ENCODE results near the gene RPL11.
"Not testable (repeated sequence)": the region's sequence is repeated elsewhere in the genome, so short reads cannot be mapped to it uniquely, and the experiment has no call there.

RPL11 gene

DNA sequence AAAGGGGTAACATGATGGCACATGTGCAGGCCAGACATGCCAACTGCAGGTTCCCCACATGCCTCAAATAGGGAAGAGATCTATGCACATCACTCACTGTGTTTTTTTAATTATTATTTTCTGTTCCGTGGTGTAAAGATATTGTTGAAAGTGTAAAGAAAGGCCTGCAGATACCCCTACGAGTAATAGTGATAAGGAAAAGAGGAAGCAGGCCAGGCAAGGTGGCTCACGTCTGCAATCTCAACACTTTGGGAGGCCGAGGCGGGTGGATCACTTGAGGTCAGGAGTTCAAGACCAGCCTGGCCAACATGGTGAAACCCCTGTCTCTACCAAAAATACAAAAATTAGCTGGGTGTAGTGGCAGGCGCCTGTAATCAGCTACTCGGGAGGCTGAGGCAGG, 6.4 kb upstream of the RPL11 start:
- not testable (repeated sequence) for DNase-seq (ENCODE audit: low spot score)

DNA sequence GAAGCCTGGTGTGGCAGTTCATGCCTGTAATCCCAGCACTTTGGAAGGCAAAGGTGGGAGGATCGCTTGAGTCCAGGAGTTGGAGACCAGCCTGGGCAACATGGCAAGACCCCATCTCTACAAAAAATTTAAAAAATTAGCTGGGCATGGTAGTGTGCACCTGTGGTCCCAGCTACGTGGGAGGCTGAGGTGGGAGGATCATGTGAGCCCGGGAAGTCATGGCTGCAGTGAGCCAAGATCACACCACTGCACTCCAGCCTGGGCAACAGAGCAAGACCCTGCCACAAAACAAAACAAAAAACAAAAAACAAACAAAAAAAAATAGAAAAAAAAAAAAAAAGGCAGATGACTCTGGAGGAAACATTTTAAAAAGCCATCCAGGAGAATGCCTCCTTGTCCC, 3.9 kb upstream of the RPL11 start:
- not testable (repeated sequence) for DNase-seq (ENCODE audit: low spot score)

DNA sequence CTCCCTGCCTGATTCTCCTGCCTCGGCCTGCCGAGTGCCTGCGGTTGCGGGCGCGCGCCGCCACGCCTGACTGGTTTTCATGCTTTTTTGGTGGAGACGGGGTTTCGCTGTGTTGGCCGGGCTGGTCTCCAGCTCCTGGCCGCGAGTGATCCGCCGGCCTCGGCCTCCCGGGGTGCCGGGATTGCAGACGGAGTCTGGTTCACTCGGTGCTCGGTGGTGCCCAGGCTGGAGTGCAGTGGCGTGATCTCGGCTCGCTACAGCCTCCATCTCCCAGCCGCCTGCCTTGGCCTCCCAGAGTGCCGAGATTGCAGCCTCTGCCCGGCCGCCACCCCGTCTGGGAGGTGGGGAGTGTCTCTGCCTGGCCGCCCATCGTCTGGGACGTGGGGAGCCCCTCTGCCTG, 3.3 kb upstream of the RPL11 start:
- not testable (repeated sequence) for DNase-seq (ENCODE audit: low spot score)

DNA sequence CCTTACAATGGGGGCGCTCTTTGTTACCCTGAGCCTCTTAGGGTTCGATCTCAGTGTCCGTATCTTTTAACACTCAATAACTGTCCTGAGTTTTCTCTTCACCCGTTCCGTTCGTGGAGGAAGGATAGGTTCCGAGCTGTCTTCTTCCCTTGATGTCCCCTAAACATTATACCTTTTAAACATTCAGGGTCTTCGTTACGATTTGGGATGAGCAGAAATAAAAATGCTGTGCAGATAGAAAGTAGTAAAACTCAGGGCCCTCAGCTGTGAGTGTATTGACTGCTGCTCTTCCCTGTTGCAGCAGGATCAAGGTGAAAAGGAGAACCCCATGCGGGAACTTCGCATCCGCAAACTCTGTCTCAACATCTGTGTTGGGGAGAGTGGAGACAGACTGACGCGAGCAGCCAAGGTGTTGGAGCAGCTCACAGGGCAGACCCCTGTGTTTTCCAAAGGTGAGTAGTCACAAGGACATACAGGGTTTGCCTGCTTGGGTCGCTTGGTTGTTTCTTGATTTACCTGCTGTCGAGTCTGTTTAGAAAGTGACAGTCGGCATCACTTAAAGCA, 784 bp downstream of the RPL11 start:
- no peak for DNase-seq (ENCODE audit: low spot score)

DNA sequence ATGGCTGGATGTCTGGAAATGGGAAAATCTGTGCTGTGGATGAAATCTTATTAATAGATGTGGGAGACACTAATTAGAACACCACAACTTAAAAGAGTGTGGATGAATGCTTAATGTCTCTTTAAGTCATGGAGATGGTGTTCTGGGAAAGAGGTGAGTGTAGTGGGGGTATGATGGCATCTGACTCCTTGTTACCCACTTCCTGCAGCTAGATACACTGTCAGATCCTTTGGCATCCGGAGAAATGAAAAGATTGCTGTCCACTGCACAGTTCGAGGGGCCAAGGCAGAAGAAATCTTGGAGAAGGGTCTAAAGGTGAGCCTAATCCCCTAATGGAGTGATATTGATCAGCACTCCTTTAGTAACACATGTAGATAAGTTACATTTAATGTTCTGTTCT, 2.0 kb downstream of the RPL11 start:
- DNase-seq (ENCODE audit: low spot score): no peak

DNA sequence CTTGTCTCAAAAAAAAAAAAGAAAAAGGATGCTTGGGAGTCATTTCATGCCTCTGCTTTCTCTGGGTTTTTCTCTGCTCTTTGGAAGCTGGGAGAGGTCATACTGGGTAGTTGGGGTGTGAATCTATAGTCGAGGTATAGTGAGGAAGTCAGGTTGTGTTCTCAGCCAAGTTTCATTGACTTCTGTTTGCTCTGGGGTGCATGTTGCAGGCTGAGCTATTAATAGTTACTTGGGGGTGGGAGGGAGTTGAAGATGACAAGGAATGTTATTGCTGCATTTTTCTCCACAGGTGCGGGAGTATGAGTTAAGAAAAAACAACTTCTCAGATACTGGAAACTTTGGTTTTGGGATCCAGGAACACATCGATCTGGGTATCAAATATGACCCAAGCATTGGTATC, 2.8 kb downstream of the RPL11 start:
- no peak for DNase-seq (ENCODE audit: low spot score)

DNA sequence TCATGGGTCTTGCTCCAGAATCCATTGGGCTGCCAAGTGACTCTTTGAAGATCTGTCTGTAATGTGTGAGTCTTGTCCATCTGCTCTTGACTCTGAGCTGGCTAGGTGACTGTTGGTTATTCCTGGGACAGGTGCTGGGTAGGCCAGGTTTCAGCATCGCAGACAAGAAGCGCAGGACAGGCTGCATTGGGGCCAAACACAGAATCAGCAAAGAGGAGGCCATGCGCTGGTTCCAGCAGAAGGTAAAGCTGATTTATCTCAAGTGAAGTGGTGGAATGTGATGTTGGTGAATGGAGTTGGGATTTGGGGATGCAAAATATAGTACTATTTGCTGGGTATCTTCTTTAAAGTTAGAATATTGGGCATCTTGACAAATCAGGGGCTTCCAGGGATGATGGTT, 4.1 kb downstream of the RPL11 start:
- no peak for DNase-seq (ENCODE audit: low spot score)

DNA sequence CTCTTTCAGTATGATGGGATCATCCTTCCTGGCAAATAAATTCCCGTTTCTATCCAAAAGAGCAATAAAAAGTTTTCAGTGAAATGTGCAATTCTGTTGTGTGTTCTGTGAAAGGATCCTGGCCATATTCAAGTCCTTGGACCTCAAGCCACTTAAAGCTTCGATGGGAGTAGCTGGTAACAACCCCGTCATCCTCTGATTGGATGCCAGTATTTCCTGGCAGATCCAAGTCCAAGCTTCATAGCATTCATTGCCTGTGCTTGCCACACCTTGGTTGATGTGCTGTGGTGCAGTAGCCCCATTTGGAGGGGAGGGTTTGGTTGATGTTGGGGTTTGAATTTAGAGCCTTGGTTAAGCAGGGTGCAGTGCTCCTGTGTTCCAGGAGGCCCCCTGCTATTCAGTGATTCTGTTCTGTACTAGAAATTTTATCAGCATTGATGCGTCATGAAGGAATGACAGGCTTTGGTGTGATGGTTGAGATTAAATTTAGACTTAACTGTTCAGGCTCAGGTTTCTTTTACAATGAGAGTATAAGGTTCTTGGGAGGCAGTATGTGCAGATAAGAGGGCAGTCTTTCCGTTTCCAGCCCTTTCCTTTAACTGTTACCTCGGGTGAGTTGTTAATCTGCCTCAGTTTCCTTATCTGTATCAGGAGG, 4.9 kb downstream of the RPL11 start:
- no peak for DNase-seq (ENCODE audit: low spot score)

DNA sequence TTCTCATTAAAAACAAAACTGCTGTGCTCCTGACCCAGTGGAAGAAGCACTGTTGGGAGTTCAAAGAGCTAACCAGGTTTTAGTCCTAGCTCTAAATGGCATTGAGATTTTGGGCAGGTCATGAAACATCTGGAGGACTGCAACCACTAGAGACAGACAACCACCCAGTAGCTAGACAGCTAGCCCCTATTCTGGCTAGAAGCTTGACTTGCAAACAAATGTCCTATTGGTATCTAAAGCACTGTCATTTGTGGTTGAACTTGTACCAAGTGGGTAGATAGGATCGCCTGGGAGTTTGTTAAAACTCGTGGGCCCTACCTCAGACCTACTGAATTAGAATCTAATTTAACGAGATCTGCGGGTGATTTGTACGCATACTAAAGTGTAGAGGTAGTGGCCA, 6.9 kb downstream of the RPL11 start:
- DNase-seq (ENCODE audit: low spot score): no peak

DNA sequence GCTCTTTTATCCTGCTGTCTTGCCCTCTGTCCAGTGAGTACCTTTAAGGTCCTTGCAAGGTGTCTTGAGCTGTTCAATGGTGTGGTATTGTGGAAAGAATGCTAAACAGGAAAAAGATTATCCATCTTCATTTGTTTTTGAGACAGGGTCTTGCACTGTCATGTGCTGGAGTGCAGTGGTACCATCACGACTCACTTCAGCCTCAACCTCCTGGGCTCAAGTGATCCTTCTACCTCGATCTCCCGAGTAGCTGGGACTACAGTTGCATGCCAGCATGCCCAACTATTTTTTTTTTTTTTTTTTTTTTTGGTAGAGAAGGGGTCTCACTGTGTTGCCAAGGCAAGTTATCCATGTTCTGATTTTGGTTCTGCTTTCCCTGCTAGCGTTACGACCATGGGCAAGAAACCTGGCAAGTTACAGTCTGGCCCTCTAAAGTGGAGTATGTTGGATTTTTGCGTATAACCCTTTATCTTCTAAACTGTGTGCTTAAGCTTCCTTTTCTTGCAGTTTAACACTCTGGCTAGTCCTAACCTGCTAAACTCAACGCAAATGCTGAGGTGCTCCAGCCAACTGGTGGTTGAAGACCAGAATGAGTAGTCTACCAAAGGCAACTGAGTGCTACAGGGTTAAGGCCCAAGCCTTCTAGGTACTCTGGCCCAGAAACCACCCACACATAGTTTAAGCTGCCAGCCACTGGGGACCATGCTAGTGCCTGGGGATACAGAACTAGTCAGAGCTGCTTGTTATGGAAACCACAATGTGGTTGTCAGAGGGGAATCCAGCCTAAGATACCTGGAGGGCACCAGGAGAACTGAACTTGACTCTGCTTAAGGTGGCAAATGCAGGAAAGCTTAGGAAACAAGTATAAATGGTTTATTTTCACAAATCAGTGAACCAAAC, 7.9 kb downstream of the RPL11 start:
- no peak for DNase-seq (ENCODE audit: low spot score)

DNA sequence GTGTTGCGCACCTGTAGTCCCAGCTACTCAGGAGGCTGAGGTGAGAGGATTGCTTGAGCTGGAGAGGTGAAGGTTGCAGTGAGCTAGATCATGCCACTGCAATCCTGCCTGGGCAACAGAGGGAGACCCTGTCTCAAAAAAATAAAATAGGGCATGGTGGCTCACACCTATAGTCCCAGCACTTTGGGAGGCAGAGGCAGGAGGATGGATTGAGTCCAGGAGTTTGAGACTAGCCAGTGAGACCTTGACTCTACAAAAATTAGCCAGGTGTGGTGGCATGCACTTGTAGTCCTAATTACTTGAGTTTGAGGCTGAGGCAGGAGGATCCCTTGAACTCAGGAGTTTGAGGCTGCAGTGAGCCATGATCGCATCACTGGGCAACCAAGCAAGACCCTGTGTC, 9.7 kb downstream of the RPL11 start:
- DNase-seq (ENCODE audit: low spot score): no peak

DNA sequence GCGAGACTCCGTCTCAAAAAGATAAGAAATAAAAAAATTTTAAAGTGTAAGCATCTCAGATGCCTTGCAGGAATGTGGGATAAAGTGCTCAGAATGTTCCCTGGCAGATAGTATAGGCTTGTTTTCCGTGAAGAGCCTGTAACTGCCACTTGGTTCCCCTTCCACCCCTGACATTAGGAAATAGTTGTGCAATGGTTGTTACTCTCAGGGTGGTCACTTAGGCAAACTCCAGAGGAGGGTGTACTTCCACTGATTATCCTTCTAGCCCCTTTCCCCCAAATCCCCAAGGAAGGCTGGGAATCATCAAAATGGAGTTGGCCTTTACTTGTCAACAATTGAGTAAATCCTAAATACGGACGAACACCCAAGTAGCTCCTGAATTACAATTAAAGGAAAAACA, 10.4 kb downstream of the RPL11 start:
- no peak for DNase-seq (ENCODE audit: low spot score)

DNA sequence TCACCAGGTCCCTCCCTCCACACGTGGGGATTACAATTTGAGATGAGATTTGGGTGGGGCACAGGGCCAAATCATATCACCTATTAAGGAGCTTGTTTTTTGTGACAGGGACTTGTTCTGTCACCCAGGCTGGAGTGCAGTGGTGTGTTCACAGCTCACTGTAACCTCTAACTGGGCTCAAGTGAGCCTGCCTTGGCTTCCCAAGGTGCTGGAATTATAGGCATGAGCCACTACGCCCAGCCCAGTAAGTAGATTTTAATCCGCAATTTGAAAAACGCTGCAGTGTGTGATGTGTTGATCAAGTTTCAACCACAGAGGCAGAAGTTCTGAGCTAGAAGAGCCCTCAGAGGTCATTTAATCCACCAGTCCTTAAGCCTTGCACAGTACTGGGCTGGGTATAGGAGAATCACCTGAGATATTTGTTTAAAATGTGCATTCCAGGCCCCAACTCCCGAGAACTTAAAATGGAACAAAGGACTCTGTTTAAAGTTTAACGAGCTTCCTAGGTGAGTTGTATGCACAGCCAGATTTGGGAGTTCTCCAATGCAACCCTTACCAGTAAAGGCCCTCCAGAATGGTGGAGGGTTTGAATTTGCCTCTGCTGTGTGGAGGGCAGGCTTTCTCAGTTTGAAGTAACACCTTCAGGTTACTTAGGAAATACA, 13.4 kb downstream of the RPL11 start:
- DNase-seq (ENCODE audit: low spot score): no peak

DNA sequence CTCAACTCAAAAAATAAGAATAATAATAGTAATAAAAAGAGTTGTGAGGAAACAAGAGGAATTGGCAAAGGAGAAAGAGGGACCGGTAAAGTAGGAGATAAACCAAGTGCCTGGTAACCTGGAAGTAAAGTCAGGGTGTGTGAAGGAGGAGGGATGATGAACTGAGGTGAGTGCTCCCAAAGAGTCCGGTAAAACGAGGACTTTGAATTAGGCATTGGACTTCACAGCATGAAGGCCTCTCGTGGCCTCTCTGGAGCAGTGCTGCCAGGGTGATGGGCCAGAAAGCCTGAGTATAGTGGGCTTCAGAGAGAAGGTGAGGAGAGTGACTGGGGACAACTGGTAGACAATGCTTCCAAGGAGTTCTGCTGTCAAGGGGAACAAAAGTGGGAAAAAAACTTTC, 17.6 kb downstream of the RPL11 start:
- DNase-seq (ENCODE audit: low spot score): no peak

DNA sequence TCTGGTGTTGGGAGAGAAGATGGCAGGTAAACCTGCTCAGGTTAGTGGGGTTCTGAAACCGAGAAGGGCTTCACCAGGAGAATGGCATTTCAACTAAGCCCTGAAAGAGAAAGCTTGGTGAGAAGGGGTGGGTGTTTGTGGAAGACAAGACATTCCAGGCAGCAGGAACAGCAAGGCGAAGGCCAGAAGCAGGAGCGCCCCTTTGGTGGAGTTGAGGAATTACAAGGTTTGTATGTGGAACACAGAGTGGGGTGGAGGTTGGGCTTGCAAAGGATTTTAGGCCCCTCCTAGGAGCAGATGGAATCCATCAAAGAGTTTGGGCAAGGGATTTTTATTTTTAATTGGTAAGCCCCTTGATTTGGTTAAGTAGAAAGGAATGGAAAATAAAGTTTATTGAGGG, 26.9 kb downstream of the RPL11 start:
- peak; percentile 46 for DNase-seq (ENCODE audit: low spot score)

DNA sequence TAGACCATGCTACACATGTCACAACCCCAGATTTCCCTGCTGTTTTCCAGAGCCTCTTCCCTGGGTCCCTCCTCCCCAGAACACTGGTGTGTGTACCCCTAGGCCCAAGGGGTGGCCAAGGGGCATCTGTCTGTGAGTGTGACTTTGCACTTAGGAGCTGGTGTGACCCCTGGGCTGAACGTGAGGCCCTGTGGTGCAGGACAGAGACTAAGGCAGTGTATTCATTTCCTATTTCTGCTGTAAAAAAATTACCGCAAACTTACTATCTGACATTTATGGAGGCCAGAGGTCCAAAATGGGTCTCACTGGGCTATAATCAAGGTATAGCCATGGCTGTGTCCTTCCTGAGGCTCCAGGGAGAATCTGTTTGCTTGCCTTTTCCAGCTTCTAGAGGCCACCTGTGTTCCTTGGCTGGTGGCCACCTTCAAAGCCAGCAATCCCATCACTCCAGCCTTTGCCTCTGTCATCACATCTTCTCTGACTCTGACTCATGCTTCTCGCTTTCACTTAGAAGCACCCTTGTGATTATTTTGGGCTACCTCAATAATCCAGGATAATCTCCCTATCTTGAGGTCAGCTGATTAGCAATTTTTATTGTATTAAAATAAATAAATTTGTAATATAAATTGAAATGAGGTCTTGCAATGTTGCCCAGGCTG, 27.7 kb downstream of the RPL11 start:
- DNase-seq (ENCODE audit: low spot score): no peak

DNA sequence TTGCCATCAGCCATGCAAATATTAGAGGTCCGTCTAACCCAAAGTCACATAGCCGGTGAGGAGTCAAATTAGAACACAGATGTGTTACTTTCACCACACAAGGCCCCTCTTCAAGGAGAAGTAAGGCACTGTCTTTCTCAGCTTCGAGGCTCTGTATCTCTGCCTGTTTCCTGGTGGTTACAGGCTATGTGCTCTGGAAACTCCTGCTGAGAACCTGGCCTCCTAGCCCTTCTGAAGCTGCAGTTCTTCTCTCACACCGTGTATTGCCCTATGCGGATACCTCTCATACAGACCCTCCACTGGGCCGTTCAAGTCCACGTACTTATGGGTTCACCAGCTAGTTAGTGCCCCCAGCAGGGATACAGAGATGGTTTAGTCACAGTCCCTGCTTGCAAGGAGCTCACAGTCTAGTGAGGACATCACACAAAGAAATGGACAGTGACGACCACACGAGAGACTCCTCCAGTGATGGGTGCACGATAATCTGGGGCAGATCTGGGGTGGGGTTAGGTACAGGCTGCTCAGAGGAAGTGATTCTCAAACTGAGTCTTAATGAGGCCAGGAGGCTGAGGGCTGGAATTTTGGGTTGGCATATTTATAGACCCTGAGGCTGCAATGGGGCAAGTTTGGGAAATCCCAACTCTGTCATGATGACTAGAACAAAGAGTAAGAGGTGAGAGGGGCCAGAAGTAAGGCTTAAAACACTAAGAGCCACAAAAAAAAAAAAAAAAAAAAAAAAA, 28.8 kb downstream of the RPL11 start:
- DNase-seq (ENCODE audit: low spot score): no peak

DNA sequence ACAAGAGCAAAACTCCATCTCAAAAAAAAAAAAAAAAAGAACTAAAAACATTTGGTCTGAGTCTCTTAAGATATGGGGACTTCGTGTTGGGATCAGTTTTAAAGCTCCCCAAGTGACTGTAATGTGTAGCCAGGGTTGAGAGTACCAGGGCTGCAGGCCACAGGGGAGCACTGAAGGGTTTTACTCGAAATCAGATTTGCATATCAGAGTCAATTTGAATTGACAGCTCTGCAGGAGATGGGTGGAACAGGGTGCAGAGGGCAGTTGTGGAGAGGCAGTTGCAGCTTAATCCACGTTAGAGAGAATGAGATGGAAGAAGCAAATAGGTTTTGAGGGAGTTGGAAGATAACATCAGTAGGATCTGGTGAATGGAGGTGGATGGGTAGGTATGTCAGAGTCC, 31.0 kb downstream of the RPL11 start:
- no peak for DNase-seq (ENCODE audit: low spot score)

DNA sequence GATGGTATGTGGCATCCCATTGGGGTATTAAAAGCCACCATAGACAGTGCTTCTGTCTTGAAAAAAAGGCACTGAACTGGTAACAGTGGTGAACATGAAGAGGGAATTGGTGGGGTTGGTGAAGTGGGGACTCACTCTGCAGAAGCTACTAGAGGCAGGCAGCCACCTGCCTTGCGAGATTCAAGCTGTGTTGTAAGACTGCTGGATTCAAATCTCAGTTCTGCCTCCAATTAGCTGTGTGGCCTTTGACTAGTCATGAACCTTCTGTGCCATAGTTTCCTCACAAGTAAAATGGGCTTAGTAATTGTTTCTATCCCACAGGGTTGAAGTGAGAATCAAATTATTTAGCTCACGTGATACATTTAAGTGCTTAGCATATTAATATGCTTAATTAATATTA, 35.1 kb downstream of the RPL11 start:
- no peak for DNase-seq (ENCODE audit: low spot score)

DNA sequence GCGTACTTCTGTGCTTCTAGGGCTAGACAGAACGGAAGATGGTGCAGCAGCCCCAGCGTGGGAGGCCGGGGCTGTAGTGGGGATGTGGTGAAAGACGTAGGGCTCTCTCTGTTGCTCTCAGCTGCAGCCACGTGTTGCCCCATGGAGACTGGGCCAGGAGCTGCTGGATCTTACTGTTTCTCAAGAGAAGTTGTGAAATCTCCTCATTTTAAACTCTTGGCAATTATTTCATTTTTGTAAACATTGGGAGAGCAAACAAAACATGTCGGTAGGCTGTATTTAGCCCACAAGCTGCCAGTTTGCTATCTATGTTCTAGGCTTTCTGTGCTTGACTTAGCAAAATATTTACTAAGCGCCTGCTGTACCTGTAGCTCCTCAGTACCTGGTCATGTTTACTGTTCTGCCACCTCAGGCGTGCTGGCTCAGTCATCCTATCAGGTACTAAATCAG, 35.8 kb downstream of the RPL11 start:
- DNase-seq (ENCODE audit: low spot score): no peak

Measured in hematopoietic multipotent progenitor cell treated with erythropoietin and hydrocortisone succinate and interleukin-3 and kit ligand, for 15 days (in vitro differentiated cells).